ENCODE results near the gene VIPR2.
"Not testable (repeated sequence)": the region's sequence is repeated elsewhere in the genome, so short reads cannot be mapped to it uniquely, and the experiment has no call there.

Gene VIPR2

GRCh38 chr7:159166530-159166929, 21.9 kb upstream of the VIPR2 start:
- no peak for DNase-seq (ENCODE audit: low read depth)
- in situ Hi-C loops (cut with HindIII; ENCODE audit: low sequenced_read_pairs), result no loop called here
- H3K4me3 ChIP-seq (ENCODE audit: low read depth, low read length), result no peak overlapping the region
- TF ChIP-seq CTCF (IDR thresholded peaks at IDR 0.05; ENCODE audit: low read depth, low read length, missing control alignments), result no peak

GRCh38 chr7:159165352-159165751, 20.7 kb upstream of the VIPR2 start:
- in situ Hi-C loops (cut with HindIII; ENCODE audit: low sequenced_read_pairs), result no loop called here
- TF ChIP-seq CTCF (IDR thresholded peaks at IDR 0.05; ENCODE audit: low read depth, low read length, missing control alignments), result no peak
- no peak overlapping the region for H3K4me3 ChIP-seq (ENCODE audit: low read depth, low read length)
- DNase-seq (ENCODE audit: low read depth), result no peak

GRCh38 chr7:159163703-159164301, 19.1 kb upstream of the VIPR2 start:
- H3K4me3 ChIP-seq (ENCODE audit: low read depth, low read length); in situ Hi-C loops (cut with HindIII; ENCODE audit: low sequenced_read_pairs); DNase-seq (ENCODE audit: low read depth): not testable (repeated sequence)

- in situ Hi-C loops (cut with HindIII; ENCODE audit: low sequenced_read_pairs); DNase-seq (ENCODE audit: low read depth); H3K4me3 ChIP-seq (ENCODE audit: low read depth, low read length): not testable (repeated sequence)
Measured at GRCh38 chr7:159162050-159162626, 17.5 kb upstream of the VIPR2 start.

GRCh38 chr7:159160450-159160849, 15.8 kb upstream of the VIPR2 start:
- in situ Hi-C loops (cut with HindIII; ENCODE audit: low sequenced_read_pairs), result no loop called here
- no peak for TF ChIP-seq CTCF (IDR thresholded peaks at IDR 0.05; ENCODE audit: low read depth, low read length, missing control alignments)
- DNase-seq (ENCODE audit: low read depth), result no peak
- no peak overlapping the region for H3K4me3 ChIP-seq (ENCODE audit: low read depth, low read length)

GRCh38 chr7:159159731-159160130, 15.1 kb upstream of the VIPR2 start:
- no peak overlapping the region for H3K4me3 ChIP-seq (ENCODE audit: low read depth, low read length)
- in situ Hi-C loops (cut with HindIII; ENCODE audit: low sequenced_read_pairs), result no loop called here
- TF ChIP-seq CTCF (IDR thresholded peaks at IDR 0.05; ENCODE audit: low read depth, low read length, missing control alignments), result no peak
- DNase-seq (ENCODE audit: low read depth), result no peak

- DNase-seq (ENCODE audit: low read depth), result no peak
- no peak overlapping the region for H3K4me3 ChIP-seq (ENCODE audit: low read depth, low read length)
- TF ChIP-seq CTCF (IDR thresholded peaks at IDR 0.05; ENCODE audit: low read depth, low read length, missing control alignments), result no peak
- in situ Hi-C loops (cut with HindIII; ENCODE audit: low sequenced_read_pairs), result no loop called here
Measured at GRCh38 chr7:159158888-159159405, 14.3 kb upstream of the VIPR2 start.
